ENCODE data around the gene KCNK15. TPM values are rescaled to one million over a fixed set of nuclear protein-coding genes. Genes with fewer than 3 reads are reported as not detected.

KCNK15 gene
- total RNA-seq, 4 donors from 2014 or later = 0.26 to 4.4 (median 2.0) TPM

DNA sequence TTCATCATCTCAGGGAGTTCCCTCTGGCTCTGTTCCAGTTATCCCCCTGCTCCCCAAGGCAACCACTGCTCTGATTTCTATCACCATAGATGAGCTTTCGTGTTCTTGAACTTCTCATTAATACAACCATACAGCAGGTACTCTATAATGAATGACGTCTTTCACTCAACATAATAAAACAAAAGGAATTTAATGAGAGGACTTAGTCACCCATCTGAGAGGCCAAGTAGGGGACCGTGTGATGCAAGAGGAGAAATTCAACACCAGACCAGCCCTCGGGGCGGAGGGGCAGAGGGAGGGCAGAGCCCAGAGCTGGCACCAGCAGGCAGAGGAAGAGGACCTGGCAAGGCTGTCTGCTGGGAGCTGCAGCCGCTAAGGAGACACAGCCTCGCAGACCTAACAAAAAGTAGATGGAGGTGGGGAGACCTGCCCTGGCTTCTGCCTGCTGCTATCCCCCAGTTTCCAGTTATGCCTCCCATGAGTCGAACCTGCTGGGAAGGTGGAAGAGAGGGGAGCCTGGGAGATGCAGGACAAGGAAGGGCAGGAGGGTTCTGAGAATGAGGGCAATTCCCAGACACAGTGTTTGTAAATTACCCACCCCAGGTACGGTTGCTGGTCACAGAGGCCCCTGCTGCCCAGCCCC lies 16.7 kb upstream of the KCNK15 start:
- TF ChIP-seq, protein P1, sequence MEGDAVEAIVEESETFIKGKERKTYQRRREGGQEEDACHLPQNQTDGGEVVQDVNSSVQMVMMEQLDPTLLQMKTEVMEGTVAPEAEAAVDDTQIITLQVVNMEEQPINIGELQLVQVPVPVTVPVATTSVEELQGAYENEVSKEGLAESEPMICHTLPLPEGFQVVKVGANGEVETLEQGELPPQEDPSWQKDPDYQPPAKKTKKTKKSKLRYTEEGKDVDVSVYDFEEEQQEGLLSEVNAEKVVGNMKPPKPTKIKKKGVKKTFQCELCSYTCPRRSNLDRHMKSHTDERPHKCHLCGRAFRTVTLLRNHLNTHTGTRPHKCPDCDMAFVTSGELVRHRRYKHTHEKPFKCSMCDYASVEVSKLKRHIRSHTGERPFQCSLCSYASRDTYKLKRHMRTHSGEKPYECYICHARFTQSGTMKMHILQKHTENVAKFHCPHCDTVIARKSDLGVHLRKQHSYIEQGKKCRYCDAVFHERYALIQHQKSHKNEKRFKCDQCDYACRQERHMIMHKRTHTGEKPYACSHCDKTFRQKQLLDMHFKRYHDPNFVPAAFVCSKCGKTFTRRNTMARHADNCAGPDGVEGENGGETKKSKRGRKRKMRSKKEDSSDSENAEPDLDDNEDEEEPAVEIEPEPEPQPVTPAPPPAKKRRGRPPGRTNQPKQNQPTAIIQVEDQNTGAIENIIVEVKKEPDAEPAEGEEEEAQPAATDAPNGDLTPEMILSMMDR (IDR thresholded peaks at IDR 0.05) = no peak
- no peak for TF ChIP-seq POLR2A (IDR thresholded peaks at IDR 0.05)
- Histone ChIP-seq H3K4me3 (no peak overlapping the region), H3K27ac (no peak overlapping the region), H3K27me3 (no peaks in the 10 kb centered on the region), H3K36me3 (no peaks in the 10 kb centered on the region), H3K9me3 (no peaks in the 10 kb centered on the region), H3K4me1 (no peaks in the 10 kb centered on the region)
- intact Hi-C loops (cut with DNase I; ENCODE audit: low total_unique reads) = no loop called here
- no peak for DNase-seq

- intact Hi-C loops (cut with DNase I; ENCODE audit: low total_unique reads) = loop anchor here (5.0 kb wide), 1 partner anchor 43 kb away; no protein-coding TSS in a partner anchor
- H3K27ac ChIP-seq = no peak overlapping the region
- no peak for DNase-seq
These were observed 15.2 kb upstream of the KCNK15 start for GRCh38 chr20:44730441-44730840.

GRCh38 chr20:44731657-44732056 lies 14.0 kb upstream of the KCNK15 start:
- no peaks in the 10 kb centered on the region for H3K9me3 ChIP-seq
- no peaks in the 10 kb centered on the region for H3K27me3 ChIP-seq
- H3K4me3 ChIP-seq = no peak overlapping the region
- H3K4me1 ChIP-seq = no peaks in the 10 kb centered on the region
- H3K27ac ChIP-seq = no peak overlapping the region
- intact Hi-C loops (cut with DNase I; ENCODE audit: low total_unique reads) = loop anchor here (5.0 kb wide), 1 partner anchor 44 kb away; no protein-coding TSS in a partner anchor
- TF ChIP-seq, protein P1 (IDR thresholded peaks at IDR 0.05) = no peak
- no peak for TF ChIP-seq POLR2A (IDR thresholded peaks at IDR 0.05)
- no peak for DNase-seq
- H3K36me3 ChIP-seq = no peaks in the 10 kb centered on the region

More at GRCh38 chr20:44730441-44730840, 15.2 kb upstream of the KCNK15 start:
- Histone ChIP-seq H3K27me3 (no peaks in the 10 kb centered on the region), H3K4me1 (no peaks in the 10 kb centered on the region), H3K9me3 (no peaks in the 10 kb centered on the region), H3K36me3 (no peaks in the 10 kb centered on the region), H3K4me3 (no peak overlapping the region)
- no peak for TF ChIP-seq POLR2A (IDR thresholded peaks at IDR 0.05)
- TF ChIP-seq, protein P1 (IDR thresholded peaks at IDR 0.05) = no peak

GRCh38 chr20:44732327-44732726 lies 13.3 kb upstream of the KCNK15 start:
- Histone ChIP-seq H3K27me3 (no peaks in the 10 kb centered on the region), H3K36me3 (no peaks in the 10 kb centered on the region), H3K27ac (no peak overlapping the region), H3K4me3 (no peak overlapping the region), H3K4me1 (no peaks in the 10 kb centered on the region), H3K9me3 (no peaks in the 10 kb centered on the region)
- TF ChIP-seq, protein P1 (IDR thresholded peaks at IDR 0.05) = no peak
- no peak for TF ChIP-seq POLR2A (IDR thresholded peaks at IDR 0.05)
- no peak for DNase-seq
- intact Hi-C loops (cut with DNase I; ENCODE audit: low total_unique reads) = loop anchor here (5.0 kb wide), 1 partner anchor 45 kb away; no protein-coding TSS in a partner anchor

DNA sequence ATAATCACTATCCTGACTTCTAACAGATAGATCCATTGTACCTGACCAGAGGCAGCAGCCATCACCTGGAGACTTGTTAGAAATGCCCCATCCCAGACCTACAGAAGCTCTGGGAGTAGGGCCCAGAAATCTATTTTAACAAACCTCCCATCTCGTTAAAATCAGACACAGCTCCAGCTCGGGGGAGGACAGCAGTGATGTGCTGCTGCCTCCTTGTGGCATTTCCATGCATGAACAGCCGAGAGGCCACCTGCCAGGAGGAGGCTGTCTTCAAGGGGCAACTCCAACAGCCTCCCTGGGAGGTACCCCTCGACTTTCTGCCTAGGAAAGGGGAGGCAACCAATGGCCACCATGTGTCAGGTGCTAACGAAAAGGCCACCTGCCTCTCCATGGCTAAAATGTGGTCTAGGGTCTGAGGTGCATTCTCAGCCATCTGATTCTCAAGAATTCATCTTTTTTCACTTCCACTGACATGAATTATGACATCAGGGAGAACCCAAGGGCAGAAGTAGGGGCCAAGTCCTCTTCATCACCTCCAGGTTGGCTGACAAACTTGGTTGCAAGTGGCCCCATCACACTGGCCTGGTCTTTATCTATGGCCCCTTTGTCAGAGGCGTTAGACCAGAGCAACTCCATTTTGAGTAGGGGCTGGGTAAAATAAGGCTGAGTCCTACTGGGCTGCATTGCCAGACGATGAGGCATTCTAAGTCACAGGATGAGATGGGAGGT lies 12.2 kb upstream of the KCNK15 start:
- H3K27ac ChIP-seq = no peak overlapping the region
- H3K9me3 ChIP-seq = no peaks in the 10 kb centered on the region
- H3K4me1 ChIP-seq = no peaks in the 10 kb centered on the region
- no peaks in the 10 kb centered on the region for H3K27me3 ChIP-seq
- H3K36me3 ChIP-seq = no peaks in the 10 kb centered on the region
- peak; percentile 64 to 74 for DNase-seq
- no peak overlapping the region for H3K4me3 ChIP-seq
- TF ChIP-seq, protein P1 (IDR thresholded peaks at IDR 0.05) = peak; percentile 85 to 96 (median 94)
- TF ChIP-seq POLR2A (IDR thresholded peaks at IDR 0.05) = no peak
- intact Hi-C loops (cut with DNase I; ENCODE audit: low total_unique reads) = loop anchor here (5.0 kb wide), 1 partner anchor 46 kb away; no protein-coding TSS in a partner anchor
